ENCODE data around the gene CANT1.
"Not testable (repeated sequence)": the region's sequence is repeated elsewhere in the genome, so short reads cannot be mapped to it uniquely, and the experiment has no call there.

The CANT1 gene

GRCh38 chr17:78958641-78959127 is 50.9 kb downstream of the CANT1 start:
- DNase-seq (ENCODE audit: low read depth): no peak

- no peak for DNase-seq (ENCODE audit: low read depth)
Measured at GRCh38 chr17:78957128-78957527, 52.4 kb downstream of the CANT1 start.

GRCh38 chr17:78956254-78956653 is 53.3 kb downstream of the CANT1 start:
- DNase-seq (ENCODE audit: low read depth): no peak

GRCh38 chr17:78954684-78955083 is 54.9 kb downstream of the CANT1 start:
- DNase-seq (ENCODE audit: low read depth): no peak

- DNase-seq (ENCODE audit: low read depth): no peak
Measured at GRCh38 chr17:78953356-78954350, 55.9 kb downstream of the CANT1 start.

GRCh38 chr17:78952706-78953105 is 56.9 kb downstream of the CANT1 start:
- no peak for DNase-seq (ENCODE audit: low read depth)

GRCh38 chr17:78951967-78952551 is 57.5 kb downstream of the CANT1 start:
- no peak for DNase-seq (ENCODE audit: low read depth)

GRCh38 chr17:78950870-78951269 is 58.7 kb downstream of the CANT1 start:
- DNase-seq (ENCODE audit: low read depth): no peak

GRCh38 chr17:78947235-78948149 is 62.1 kb downstream of the CANT1 start:
- no peak for DNase-seq (ENCODE audit: low read depth)

GRCh38 chr17:78946631-78947030 is 62.9 kb downstream of the CANT1 start:
- no peak for DNase-seq (ENCODE audit: low read depth)

GRCh38 chr17:78946131-78946530 is 63.4 kb downstream of the CANT1 start:
- no peak for DNase-seq (ENCODE audit: low read depth)

- not testable (repeated sequence) for DNase-seq (ENCODE audit: low read depth)
Measured at GRCh38 chr17:78945455-78945854, 64.1 kb downstream of the CANT1 start.

- no peak for DNase-seq (ENCODE audit: low read depth)
Measured at GRCh38 chr17:78944956-78945355, 64.6 kb downstream of the CANT1 start.

- DNase-seq (ENCODE audit: low read depth): no peak
Measured at GRCh38 chr17:78944026-78944425, 65.5 kb downstream of the CANT1 start.

Data from stimulated activated CD8-positive, alpha-beta memory T cell treated with anti-CD3 and anti-CD28 coated beads, Interleukin-15, amount 100 ng/mL, for 24 hours (primary cell).